ENCODE results near the gene CFAP161. TPM values are rescaled to one million over a fixed set of nuclear protein-coding genes. Genes with fewer than 3 reads are reported as not detected.
"Not testable (repeated sequence)": the region's sequence is repeated elsewhere in the genome, so short reads cannot be mapped to it uniquely, and the experiment has no call there.

Gene CFAP161
- total RNA-seq, 2 experiments from 2014 or later: not detected

DNA sequence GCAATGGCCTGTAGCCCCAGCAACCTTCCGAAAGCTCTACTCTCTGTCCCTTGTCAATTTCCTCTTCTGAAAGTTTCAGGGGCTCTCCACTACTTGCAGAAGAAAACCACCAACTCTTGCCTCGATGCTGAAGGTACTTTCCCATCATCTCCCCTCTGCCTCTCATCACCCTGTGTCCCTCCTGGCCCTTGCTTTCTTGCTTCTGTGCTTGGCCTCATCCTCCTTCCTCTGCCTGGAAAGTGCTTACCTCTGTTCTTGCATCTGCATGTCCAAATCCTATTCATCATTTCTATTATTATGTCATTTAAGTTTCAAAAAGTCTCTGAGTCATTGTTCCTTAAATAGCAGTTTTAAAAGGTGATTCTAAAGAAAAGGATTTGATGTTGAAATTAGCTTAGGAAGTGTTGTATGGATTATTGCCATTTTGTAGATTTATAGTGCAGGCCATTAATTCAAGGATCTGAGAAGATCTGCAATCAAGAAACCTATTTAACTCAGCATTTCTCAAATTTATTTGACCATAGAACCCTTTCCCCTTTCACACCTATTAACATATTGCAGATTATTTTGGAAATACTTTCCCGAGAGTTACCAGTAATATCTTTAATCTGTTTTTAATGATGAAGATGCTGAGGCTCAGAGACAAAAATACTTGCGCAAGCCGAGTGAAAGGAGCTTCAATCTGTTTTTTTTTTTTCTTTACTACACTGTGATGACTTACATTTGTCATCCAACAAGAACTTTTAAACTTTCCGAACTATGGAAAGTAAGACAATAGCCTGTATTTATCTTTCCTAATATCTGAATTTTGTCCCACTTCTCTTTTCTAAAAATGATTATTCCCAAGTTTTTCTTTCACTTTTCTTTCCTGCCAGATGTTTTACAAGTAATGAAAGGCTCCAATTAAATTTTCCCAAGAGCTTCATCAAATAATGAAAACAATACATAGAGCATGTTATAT, 22.3 kb upstream of the CFAP161 start:
- no peak overlapping the region for H3K27ac Mint-ChIP-seq
- ChIA-PET CTCF (interaction anchor here (0.6 to 11.5 kb wide), 4 partner anchors 8 to 154 kb away, joined by 3 to 296 read pairs (median 4); no protein-coding TSS in a partner anchor), POLR2A (interaction anchor here (0.9 kb wide), 1 partner anchor 12 kb away, joined by 3 read pairs; no protein-coding TSS in a partner anchor)
- no peak overlapping the region for H3K4me3 Mint-ChIP-seq
- H3K36me3 Mint-ChIP-seq (ENCODE audit: low read depth): no peaks in the 10 kb centered on the region
- H3K27me3 Mint-ChIP-seq: peaks cover 56% of the 10 kb centered on the region
- H3K4me1 Mint-ChIP-seq: peaks cover 8% of the 10 kb centered on the region
- no peaks in the 10 kb centered on the region for H3K9me3 Mint-ChIP-seq
- no peak for DNase-seq

GRCh38 chr15:81113204-81113657, 20.8 kb upstream of the CFAP161 start:
- Mint-ChIP-seq H3K9me3 (no peaks in the 10 kb centered on the region), H3K4me1 (peaks cover 12% of the 10 kb centered on the region), H3K4me3 (no peak overlapping the region), H3K27ac (no peak overlapping the region), H3K27me3 (peaks cover 68% of the 10 kb centered on the region), H3K36me3 (ENCODE audit: low read depth) (no peaks in the 10 kb centered on the region)
- CTCF ChIA-PET: interaction anchor here (1.7 to 11.5 kb wide), 2 partner anchors 10 to 153 kb away, joined by 4 to 296 read pairs; no protein-coding TSS in a partner anchor
- POLR2A ChIA-PET: no interaction called here
- DNase-seq: no peak

DNA sequence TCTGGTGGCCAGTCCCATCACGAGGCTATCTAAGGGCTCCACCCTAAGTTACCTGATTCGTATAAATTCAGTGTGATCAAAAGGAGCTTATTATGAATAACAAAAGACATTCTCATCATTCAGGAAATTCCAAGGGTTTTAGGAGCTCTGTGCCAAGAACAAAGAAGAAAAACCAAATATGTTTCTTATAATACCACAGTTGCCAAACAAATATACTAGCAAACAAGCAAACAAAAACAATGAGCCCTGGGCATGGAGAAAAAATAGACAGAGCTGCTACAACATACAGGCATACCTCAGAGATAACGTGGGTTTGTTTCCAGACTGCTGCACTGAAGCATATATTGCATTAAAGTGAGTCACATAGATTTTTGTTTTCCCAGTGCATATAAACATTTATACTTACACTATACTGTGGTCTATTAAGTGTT, 20.2 kb upstream of the CFAP161 start:
- CTCF ChIA-PET: interaction anchor here (11.5 kb wide), 1 partner anchor 152 kb away, joined by 296 read pairs; no protein-coding TSS in a partner anchor
- H3K27ac Mint-ChIP-seq: no peak overlapping the region
- H3K4me1 Mint-ChIP-seq: peaks cover 12% of the 10 kb centered on the region
- no peaks in the 10 kb centered on the region for H3K9me3 Mint-ChIP-seq
- no peaks in the 10 kb centered on the region for H3K36me3 Mint-ChIP-seq (ENCODE audit: low read depth)
- peaks cover 67% of the 10 kb centered on the region for H3K27me3 Mint-ChIP-seq
- no peak for DNase-seq
- POLR2A ChIA-PET: no interaction called here
- H3K4me3 Mint-ChIP-seq: no peak overlapping the region

DNA sequence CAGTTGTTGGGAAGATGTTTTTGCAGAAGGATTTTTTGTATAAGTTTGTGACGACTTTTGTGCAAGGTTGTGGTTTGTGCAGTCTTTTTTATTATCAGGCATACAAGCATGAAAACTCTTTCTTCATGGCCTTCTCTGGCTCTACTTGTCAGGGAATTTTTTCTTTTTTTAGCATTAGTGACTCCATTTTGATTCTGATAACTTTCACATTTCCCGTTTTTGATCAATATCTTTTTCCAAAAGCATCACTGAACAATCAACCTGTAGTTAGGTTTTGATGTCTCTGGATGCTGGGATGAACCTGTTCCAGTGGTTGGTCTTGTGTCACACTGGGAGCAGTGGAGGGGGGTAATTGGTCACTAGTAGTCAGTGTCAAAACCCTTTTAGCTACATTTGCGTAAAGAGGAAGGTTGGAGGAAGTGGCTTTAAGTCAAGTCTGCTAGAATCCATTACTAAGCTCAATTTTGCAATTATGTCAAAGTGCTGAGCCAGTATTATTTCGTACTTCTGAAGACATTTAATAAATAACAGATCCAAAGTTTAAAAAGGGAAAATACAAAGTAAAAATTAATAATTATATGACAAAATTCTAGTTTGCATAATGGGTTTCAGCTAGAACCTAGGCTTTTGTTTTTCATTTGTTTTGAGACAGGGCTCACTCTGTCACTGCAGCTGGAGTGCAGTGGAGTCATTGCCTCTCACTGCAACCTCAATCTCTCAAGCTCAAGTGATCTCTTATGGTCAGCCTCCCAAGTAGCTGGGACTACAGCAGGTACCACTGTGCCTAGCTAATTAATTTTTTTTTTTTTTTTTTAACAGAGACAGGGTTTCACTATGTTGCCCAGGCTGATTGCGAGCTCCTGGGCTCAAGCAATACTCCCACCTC, 18.8 kb upstream of the CFAP161 start:
- Mint-ChIP-seq H3K4me3 (no peak overlapping the region), H3K4me1 (peaks cover 12% of the 10 kb centered on the region), H3K9me3 (no peaks in the 10 kb centered on the region), H3K27ac (no peak overlapping the region), H3K36me3 (ENCODE audit: low read depth) (no peaks in the 10 kb centered on the region), H3K27me3 (peaks cover 65% of the 10 kb centered on the region)
- CTCF ChIA-PET: interaction anchor here (0.7 to 4.7 kb wide), 3 partner anchors 9 to 150 kb away, joined by 3 to 47 read pairs (median 5); no protein-coding TSS in a partner anchor
- POLR2A ChIA-PET: interaction anchor here (1.4 kb wide), 1 partner anchor 124 kb away, joined by 3 read pairs; no protein-coding TSS in a partner anchor
- no peak for DNase-seq

DNA sequence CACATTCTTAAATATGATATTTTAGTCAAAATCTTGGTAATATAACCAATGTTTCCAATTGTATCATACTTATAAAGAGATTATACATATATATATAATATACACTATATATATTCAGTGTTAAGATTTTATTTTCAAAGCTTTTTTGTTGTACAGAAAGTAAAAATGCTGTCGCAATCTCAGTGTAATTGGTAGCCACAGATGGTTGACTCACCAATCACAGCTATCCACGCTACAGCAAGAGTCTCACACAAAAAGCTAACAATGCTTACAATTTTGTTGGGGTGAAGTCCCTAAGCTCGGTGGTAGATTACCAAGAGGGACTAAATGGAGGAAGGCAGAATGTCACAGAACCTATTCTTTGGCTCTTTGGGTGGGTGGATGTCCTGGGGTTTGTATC, 16.9 kb upstream of the CFAP161 start:
- peaks cover 6% of the 10 kb centered on the region for H3K4me1 Mint-ChIP-seq
- H3K9me3 Mint-ChIP-seq: no peaks in the 10 kb centered on the region
- CTCF ChIA-PET: interaction anchor here (1.5 to 4.7 kb wide), 2 partner anchors 11 to 149 kb away, joined by 4 to 47 read pairs; no protein-coding TSS in a partner anchor
- H3K36me3 Mint-ChIP-seq (ENCODE audit: low read depth): no peaks in the 10 kb centered on the region
- H3K27me3 Mint-ChIP-seq: peaks cover 59% of the 10 kb centered on the region
- POLR2A ChIA-PET: no interaction called here
- H3K4me3 Mint-ChIP-seq: no peak overlapping the region
- no peak for DNase-seq
- no peak overlapping the region for H3K27ac Mint-ChIP-seq

GRCh38 chr15:81117581-81117980, 16.5 kb upstream of the CFAP161 start:
- Mint-ChIP-seq H3K4me3 (no peak overlapping the region), H3K4me1 (peaks cover 6% of the 10 kb centered on the region), H3K9me3 (no peaks in the 10 kb centered on the region), H3K27ac (no peak overlapping the region), H3K36me3 (ENCODE audit: low read depth) (no peaks in the 10 kb centered on the region), H3K27me3 (peaks cover 60% of the 10 kb centered on the region)
- ChIA-PET CTCF (interaction anchor here (1.5 to 4.7 kb wide), 2 partner anchors 11 to 148 kb away, joined by 4 to 47 read pairs; no protein-coding TSS in a partner anchor), POLR2A (no interaction called here)
- no peak for DNase-seq

GRCh38 chr15:81118361-81118760, 15.7 kb upstream of the CFAP161 start:
- H3K4me1 Mint-ChIP-seq: peaks cover 6% of the 10 kb centered on the region
- H3K36me3 Mint-ChIP-seq (ENCODE audit: low read depth): no peaks in the 10 kb centered on the region
- H3K4me3 Mint-ChIP-seq: no peak overlapping the region
- no peak for DNase-seq
- ChIA-PET POLR2A (no interaction called here), CTCF (interaction anchor here (1.2 to 4.7 kb wide), 3 partner anchors 10 to 147 kb away, joined by 4 to 47 read pairs (median 4); no protein-coding TSS in a partner anchor)
- peaks cover 63% of the 10 kb centered on the region for H3K27me3 Mint-ChIP-seq
- H3K27ac Mint-ChIP-seq: no peak overlapping the region
- no peaks in the 10 kb centered on the region for H3K9me3 Mint-ChIP-seq

DNA sequence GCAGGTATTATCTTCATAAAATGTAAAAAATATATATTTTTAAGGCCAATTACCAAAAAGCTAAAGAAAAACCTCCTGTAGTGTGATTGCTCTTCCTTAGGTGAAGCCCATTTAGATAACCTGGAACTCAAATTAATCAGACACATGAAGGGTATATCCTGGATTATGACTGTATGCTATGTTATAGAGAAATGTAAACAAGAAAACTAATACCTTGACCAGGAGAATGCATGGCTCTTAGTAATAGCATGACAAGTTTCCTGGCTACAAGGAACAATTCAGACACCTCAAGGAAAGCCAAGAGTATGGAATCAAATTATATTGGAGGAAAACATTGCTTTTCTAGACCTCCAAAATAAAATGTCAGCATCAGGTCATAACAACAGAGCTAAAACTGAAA, 14.0 kb upstream of the CFAP161 start:
- Mint-ChIP-seq H3K4me3 (no peak overlapping the region), H3K27me3 (peaks cover 62% of the 10 kb centered on the region), H3K4me1 (peaks cover 5% of the 10 kb centered on the region), H3K9me3 (no peaks in the 10 kb centered on the region), H3K27ac (no peak overlapping the region), H3K36me3 (ENCODE audit: low read depth) (no peaks in the 10 kb centered on the region)
- ChIA-PET POLR2A (no interaction called here), CTCF (interaction anchor here (1.2 kb wide), 1 partner anchor 146 kb away, joined by 3 read pairs; no protein-coding TSS in a partner anchor)
- no peak for DNase-seq

DNA sequence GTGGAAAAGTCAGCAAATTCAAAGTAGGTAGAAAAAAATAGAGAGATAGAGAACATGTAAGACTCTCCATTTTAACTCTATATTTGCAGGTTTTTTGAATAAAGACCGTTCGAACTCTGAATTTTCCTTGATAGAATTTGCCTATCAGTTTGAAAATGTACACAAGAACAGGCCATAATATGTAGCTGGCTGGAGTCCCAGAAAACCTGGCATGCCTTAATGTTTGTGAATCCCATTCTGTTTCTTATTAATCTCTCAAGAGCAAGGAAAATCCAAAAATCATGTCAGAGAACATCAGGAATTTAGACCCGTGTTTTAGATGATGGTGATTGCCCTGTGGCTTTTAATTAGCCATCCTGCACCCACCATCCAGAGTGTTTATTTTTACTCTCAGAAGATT, 7.2 kb upstream of the CFAP161 start:
- ChIA-PET POLR2A (no interaction called here), CTCF (interaction anchor here (2.3 kb wide), 1 partner anchor 140 kb away, joined by 9 read pairs; no protein-coding TSS in a partner anchor)
- H3K4me1 Mint-ChIP-seq: no peaks in the 10 kb centered on the region
- DNase-seq: no peak
- no peak overlapping the region for H3K4me3 Mint-ChIP-seq
- no peak overlapping the region for H3K27ac Mint-ChIP-seq
- peaks cover 71% of the 10 kb centered on the region for H3K27me3 Mint-ChIP-seq
- peaks cover 2% of the 10 kb centered on the region for H3K36me3 Mint-ChIP-seq (ENCODE audit: low read depth)
- peaks cover 10% of the 10 kb centered on the region for H3K9me3 Mint-ChIP-seq

GRCh38 chr15:81141478-81141877, 7.4 kb downstream of the CFAP161 start:
- H3K4me3 Mint-ChIP-seq; H3K9me3 Mint-ChIP-seq; H3K27ac Mint-ChIP-seq; POLR2A ChIA-PET; H3K4me1 Mint-ChIP-seq; H3K36me3 Mint-ChIP-seq (ENCODE audit: low read depth); DNase-seq: not testable (repeated sequence)
- CTCF ChIA-PET: interaction anchor here (4.2 kb wide), 1 partner anchor 125 kb away, joined by 14 read pairs; no protein-coding TSS in a partner anchor
- H3K27me3 Mint-ChIP-seq: peaks cover 22% of the 10 kb centered on the region

GRCh38 chr15:81146006-81146405, 11.9 kb downstream of the CFAP161 start:
- Mint-ChIP-seq H3K27me3 (peaks cover 9% of the 10 kb centered on the region), H3K9me3 (no peaks in the 10 kb centered on the region), H3K4me1 (peaks cover 2% of the 10 kb centered on the region), H3K4me3 (no peak overlapping the region), H3K27ac (no peak overlapping the region), H3K36me3 (ENCODE audit: low read depth) (no peaks in the 10 kb centered on the region)
- no peak for DNase-seq
- CTCF ChIA-PET: interaction anchor here (0.6 to 4.4 kb wide), 2 partner anchors 15 to 120 kb away, joined by 3 to 36 read pairs; no protein-coding TSS in a partner anchor
- POLR2A ChIA-PET: no interaction called here

- CTCF ChIA-PET: interaction anchor here (0.6 to 4.4 kb wide), 2 partner anchors 15 to 119 kb away, joined by 3 to 36 read pairs; no protein-coding TSS in a partner anchor
- POLR2A ChIA-PET: no interaction called here
- Mint-ChIP-seq H3K27ac (no peak overlapping the region), H3K9me3 (no peaks in the 10 kb centered on the region), H3K36me3 (ENCODE audit: low read depth) (no peaks in the 10 kb centered on the region), H3K4me3 (no peak overlapping the region), H3K4me1 (peaks cover under 1% of the 10 kb centered on the region), H3K27me3 (peaks cover 13% of the 10 kb centered on the region)
- DNase-seq: no peak
Measured at GRCh38 chr15:81146466-81146865, 12.4 kb downstream of the CFAP161 start.
